GM23338 (cell line): ENCODE data around the gene CLSTN2. TPM values are rescaled to one million over a fixed set of nuclear protein-coding genes. Genes with fewer than 3 reads are reported as not detected.

Experiments used
- ATAC-seq: fragments of 200-7000 bp; cut with Tn5 transposase; 3 replicates; pipeline ENCODE4 v1.9.1; 2020
- DNase-seq: peaks from one replicate; pipeline ENCODE4 v3.0.0-alpha.2; 2015; ENCODE audit warnings: low spot score
- H2AFZ ChIP-seq: fragments of 200-600 bp; sonication (generic); 2 replicates; pipeline ENCODE4 v1.8.0; 2016; ENCODE audit warnings: antibody characterized with exemption, mild to moderate bottlenecking, moderate library complexity
- H3F3A ChIP-seq: fragments of 200-600 bp; sonication (generic); replicated peaks from 2 replicates; pipeline ENCODE4 v1.8.0; 2017; ENCODE audit warnings: antibody characterized with exemption, mixed run types, low read depth
- H3K27ac ChIP-seq: fragments of 200-600 bp; sonication (generic); 2 replicates; pipeline ENCODE4 v1.6.1; 2016; ENCODE audit warnings: low read depth
- H3K27me3 ChIP-seq: fragments of 200-600 bp; sonication (generic); 2 replicates; pipeline ENCODE4 v1.8.0; 2016; ENCODE audit warnings: mild to moderate bottlenecking, mixed run types, moderate library complexity; ENCODE audit not compliant: insufficient read depth
- H3K36me3 ChIP-seq: fragments of 200-600 bp; sonication (generic); 2 replicates; pipeline ENCODE4 v1.8.0; 2016; ENCODE audit warnings: mild to moderate bottlenecking; ENCODE audit not compliant: insufficient read depth
- H3K4me1 ChIP-seq: fragments of 200-600 bp; sonication (generic); 2 replicates; pipeline ENCODE4 v1.8.0; 2016; ENCODE audit warnings: mild to moderate bottlenecking, moderate library complexity; ENCODE audit not compliant: insufficient read depth
- H3K4me2 ChIP-seq: fragments of 200-600 bp; sonication (generic); 2 replicates; pipeline ENCODE4 v1.7.1; 2017; ENCODE audit warnings: mixed run types
- H3K4me3 ChIP-seq: fragments of 200-600 bp; sonication (generic); 2 replicates; pipeline ENCODE4 v1.6.1; 2016; ENCODE audit warnings: mixed run types
- H3K79me2 ChIP-seq: fragments of 200-600 bp; sonication (generic); replicated peaks from 2 replicates; pipeline ENCODE4 v1.8.0; 2017; ENCODE audit warnings: mild to moderate bottlenecking; ENCODE audit not compliant: insufficient read depth
- H3K9me2 ChIP-seq: fragments of 200-600 bp; sonication (generic); 2 replicates; pipeline ENCODE4 v1.8.0; 2017; ENCODE audit not compliant: insufficient read depth
- H4K20me1 ChIP-seq: fragments of 200-600 bp; sonication (generic); replicated peaks from 2 replicates; pipeline ENCODE4 v1.8.0; 2017; ENCODE audit warnings: mild to moderate bottlenecking; ENCODE audit not compliant: insufficient read depth
- H3K27ac Mint-ChIP-seq: 2 replicates; pipeline ENCODE4 v1.8.0; 2020; ENCODE audit warnings: inconsistent platforms, mild to moderate bottlenecking, moderate library complexity, mixed read lengths
- H3K27me3 Mint-ChIP-seq: 3 replicates; pipeline ENCODE4 v1.8.0; 2022; ENCODE audit warnings: low read depth, mild to moderate bottlenecking, moderate library complexity, mixed read lengths, inconsistent platforms; ENCODE audit not compliant: insufficient read depth, poor library complexity
- H3K36me3 Mint-ChIP-seq: 3 replicates; pipeline ENCODE4 v1.8.0; 2021; ENCODE audit warnings: low read depth, mild to moderate bottlenecking, inconsistent platforms, moderate library complexity, mixed read lengths
- H3K4me1 Mint-ChIP-seq: 3 replicates; pipeline ENCODE4 v1.8.0; 2020; ENCODE audit warnings: mild to moderate bottlenecking, inconsistent platforms, mixed read lengths
- H3K4me3 Mint-ChIP-seq: 3 replicates; pipeline ENCODE4 v1.8.0; 2021; ENCODE audit warnings: moderate library complexity, mild to moderate bottlenecking, inconsistent platforms, mixed read lengths
- H3K9me3 Mint-ChIP-seq: 3 replicates; pipeline ENCODE4 v1.8.0; 2020; ENCODE audit warnings: moderate library complexity, mild to moderate bottlenecking, inconsistent platforms, mixed read lengths
- CREB1 ChIP-seq: fragments of 250-450 bp; sonication (Bioruptor Pico); IDR thresholded peaks from 2 replicates; pipeline ENCODE4 v1.5.0; 2020; ENCODE audit warnings: low read depth, mild to moderate bottlenecking, moderate library complexity
- EZH2 ChIP-seq: fragments of 200-600 bp; sonication (generic); IDR thresholded peaks from one replicate; pipeline ENCODE4 v1.8.0; 2017; ENCODE audit warnings: antibody characterized with exemption, mild to moderate bottlenecking, low read depth; ENCODE audit not compliant: unreplicated experiment
- EZH2phosphoT487 ChIP-seq: fragments of 200-600 bp; sonication (generic); IDR thresholded peaks from one replicate; pipeline ENCODE4 v1.8.1; 2018; ENCODE audit warnings: antibody characterized with exemption; ENCODE audit not compliant: unreplicated experiment
- JUNB ChIP-seq: IDR thresholded peaks from one replicate; pipeline ENCODE4 v1.6.1; 2016; ENCODE audit warnings: antibody characterized with exemption; ENCODE audit not compliant: unreplicated experiment
- NANOG ChIP-seq: IDR thresholded peaks from 2 replicates; pipeline ENCODE4 v1.6.1; 2016; ENCODE audit warnings: antibody characterized with exemption, borderline replicate concordance
- POLR2AphosphoS5 ChIP-seq: IDR thresholded peaks from 2 replicates; pipeline ENCODE4 v1.6.1; 2016; ENCODE audit warnings: antibody characterized with exemption, low read depth
- REST ChIP-seq: IDR thresholded peaks from one replicate; pipeline ENCODE4 v1.6.1; 2018; ENCODE audit warnings: antibody characterized with exemption; ENCODE audit not compliant: unreplicated experiment
- STAT1 ChIP-seq: IDR thresholded peaks from one replicate; pipeline ENCODE4 v1.6.1; 2016; ENCODE audit warnings: antibody characterized with exemption; ENCODE audit not compliant: unreplicated experiment
- ZNF114 ChIP-seq: fragments of 250-450 bp; sonication (Bioruptor Pico); IDR thresholded peaks from 2 replicates; pipeline ENCODE4 v1.5.0; 2020; ENCODE audit warnings: mild to moderate bottlenecking, moderate library complexity
- ZNF462 ChIP-seq: fragments of 250-450 bp; sonication (Bioruptor Pico); IDR thresholded peaks from 2 replicates; pipeline ENCODE4 v1.5.0; 2020; ENCODE audit warnings: mild to moderate bottlenecking, moderate library complexity
- polyA plus RNA-seq: library from polyadenylated mRNA; unstranded; fragments of >200 nt; fragmentation: Nextera tagmentation; extraction: Ambion mirVana; gene quantifications from 2 replicates; pipeline ENCODE4 v1.2.1, GENCODE V29; 2016
- total RNA-seq: library from RNA; depleted of rRNA; stranded (reverse); fragments of >200 nt; shearing (Covaris generic); gene quantifications from 2 replicates; pipeline ENCODE4 v1.2.3, GENCODE V29; 2014
- TF ChIP-seq, protein P1 (sequence below), 2 experiments: fragments of 200-600 bp in 1 of 2; sonication (generic) in 1 of 2; conservative IDR thresholded peaks; 2 replicates each; pipeline versions ENCODE4 v1.5.1 to v1.6.1; 2016 to 2017; ENCODE audit warnings: antibody characterized with exemption in 2 of 2, low read depth in 2 of 2, mild to moderate bottlenecking in 2 of 2, moderate library complexity in 1 of 2
- TF ChIP-seq, protein P2 (sequence below): IDR thresholded peaks from 2 replicates; pipeline ENCODE4 v1.6.1; 2016; ENCODE audit warnings: antibody characterized with exemption

The CLSTN2 gene
- total and polyA plus RNA-seq, 2 experiments from 2014 or later, result 0.11 to 0.83 TPM

DNA sequence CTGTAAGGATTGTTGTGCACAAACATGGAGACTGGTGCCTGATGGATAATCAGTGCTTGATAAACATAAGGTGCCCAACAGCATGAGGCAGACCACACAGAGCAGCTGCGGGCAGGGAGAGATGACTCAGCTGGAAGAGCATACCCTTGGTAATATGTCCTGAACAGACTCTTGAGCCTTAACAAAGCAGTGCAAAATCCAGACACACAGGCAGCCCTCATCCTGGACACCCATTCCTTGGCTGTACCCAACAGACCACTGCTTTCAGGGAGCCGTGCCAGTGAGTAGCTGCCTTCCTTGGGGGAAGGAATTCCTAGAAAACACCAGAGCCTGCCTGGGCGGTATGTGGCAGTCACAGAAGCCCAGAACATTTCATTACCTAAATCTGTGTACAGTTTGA, 156.2 kb downstream of the CLSTN2 start:
- no peak overlapping the region for H3K27ac ChIP-seq
- Mint-ChIP-seq H3K36me3 (peaks cover 30% of the 10 kb centered on the region), H3K4me3 (no peak overlapping the region), H3K4me1 (peaks cover 18% of the 10 kb centered on the region), H3K27ac (no peak overlapping the region), H3K9me3 (peaks cover 49% of the 10 kb centered on the region), H3K27me3 (peaks cover 4% of the 10 kb centered on the region)
- no peak overlapping the region for H3K4me2 ChIP-seq
- H2AFZ ChIP-seq, result no peak overlapping the region
- no peaks in the 10 kb centered on the region for H3K4me1 ChIP-seq
- H4K20me1 ChIP-seq, result no peaks in the 10 kb centered on the region
- DNase-seq (no peak), ATAC-seq (no peak)
- no peaks in the 10 kb centered on the region for H3K27me3 ChIP-seq
- no peak overlapping the region for H3K4me3 ChIP-seq
- H3K36me3 ChIP-seq, result peaks cover 8% of the 10 kb centered on the region; the same call in 1 of the 2 replicates
- TF ChIP-seq CREB1 (CRISPR knock-in tag) (no peak), JUNB (no peak), ZNF114 (CRISPR knock-in tag) (no peak), ZNF462 (CRISPR knock-in tag) (no peak), NANOG (no peak), STAT1 (no peak), EZH2phosphoT487 (no peak), POLR2AphosphoS5 (no peak), REST (no peak), EZH2 (no peak)
- TF ChIP-seq, protein P1, sequence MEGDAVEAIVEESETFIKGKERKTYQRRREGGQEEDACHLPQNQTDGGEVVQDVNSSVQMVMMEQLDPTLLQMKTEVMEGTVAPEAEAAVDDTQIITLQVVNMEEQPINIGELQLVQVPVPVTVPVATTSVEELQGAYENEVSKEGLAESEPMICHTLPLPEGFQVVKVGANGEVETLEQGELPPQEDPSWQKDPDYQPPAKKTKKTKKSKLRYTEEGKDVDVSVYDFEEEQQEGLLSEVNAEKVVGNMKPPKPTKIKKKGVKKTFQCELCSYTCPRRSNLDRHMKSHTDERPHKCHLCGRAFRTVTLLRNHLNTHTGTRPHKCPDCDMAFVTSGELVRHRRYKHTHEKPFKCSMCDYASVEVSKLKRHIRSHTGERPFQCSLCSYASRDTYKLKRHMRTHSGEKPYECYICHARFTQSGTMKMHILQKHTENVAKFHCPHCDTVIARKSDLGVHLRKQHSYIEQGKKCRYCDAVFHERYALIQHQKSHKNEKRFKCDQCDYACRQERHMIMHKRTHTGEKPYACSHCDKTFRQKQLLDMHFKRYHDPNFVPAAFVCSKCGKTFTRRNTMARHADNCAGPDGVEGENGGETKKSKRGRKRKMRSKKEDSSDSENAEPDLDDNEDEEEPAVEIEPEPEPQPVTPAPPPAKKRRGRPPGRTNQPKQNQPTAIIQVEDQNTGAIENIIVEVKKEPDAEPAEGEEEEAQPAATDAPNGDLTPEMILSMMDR (conservative IDR thresholded peaks at IDR 0.05; ENCODE audit: low read depth in 2 of 2), result no peak
- TF ChIP-seq, protein P2, sequence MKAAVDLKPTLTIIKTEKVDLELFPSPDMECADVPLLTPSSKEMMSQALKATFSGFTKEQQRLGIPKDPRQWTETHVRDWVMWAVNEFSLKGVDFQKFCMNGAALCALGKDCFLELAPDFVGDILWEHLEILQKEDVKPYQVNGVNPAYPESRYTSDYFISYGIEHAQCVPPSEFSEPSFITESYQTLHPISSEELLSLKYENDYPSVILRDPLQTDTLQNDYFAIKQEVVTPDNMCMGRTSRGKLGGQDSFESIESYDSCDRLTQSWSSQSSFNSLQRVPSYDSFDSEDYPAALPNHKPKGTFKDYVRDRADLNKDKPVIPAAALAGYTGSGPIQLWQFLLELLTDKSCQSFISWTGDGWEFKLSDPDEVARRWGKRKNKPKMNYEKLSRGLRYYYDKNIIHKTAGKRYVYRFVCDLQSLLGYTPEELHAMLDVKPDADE, result no peak
- H3K79me2 ChIP-seq, result no peaks in the 10 kb centered on the region
- no peaks in the 10 kb centered on the region for H3F3A ChIP-seq
- H3K9me2 ChIP-seq, result 0 out of 2 replicates have a peak, but pooled peaks cover under 1% of the 10 kb centered on the region
